ENCODE results near the gene CEPT1. TPM values are rescaled to one million over a fixed set of nuclear protein-coding genes. Genes with fewer than 3 reads are reported as not detected.

CEPT1 gene
- polyA plus RNA-seq, 3 donors = 20.8 to 44.3 (median 26.9) TPM

DNA sequence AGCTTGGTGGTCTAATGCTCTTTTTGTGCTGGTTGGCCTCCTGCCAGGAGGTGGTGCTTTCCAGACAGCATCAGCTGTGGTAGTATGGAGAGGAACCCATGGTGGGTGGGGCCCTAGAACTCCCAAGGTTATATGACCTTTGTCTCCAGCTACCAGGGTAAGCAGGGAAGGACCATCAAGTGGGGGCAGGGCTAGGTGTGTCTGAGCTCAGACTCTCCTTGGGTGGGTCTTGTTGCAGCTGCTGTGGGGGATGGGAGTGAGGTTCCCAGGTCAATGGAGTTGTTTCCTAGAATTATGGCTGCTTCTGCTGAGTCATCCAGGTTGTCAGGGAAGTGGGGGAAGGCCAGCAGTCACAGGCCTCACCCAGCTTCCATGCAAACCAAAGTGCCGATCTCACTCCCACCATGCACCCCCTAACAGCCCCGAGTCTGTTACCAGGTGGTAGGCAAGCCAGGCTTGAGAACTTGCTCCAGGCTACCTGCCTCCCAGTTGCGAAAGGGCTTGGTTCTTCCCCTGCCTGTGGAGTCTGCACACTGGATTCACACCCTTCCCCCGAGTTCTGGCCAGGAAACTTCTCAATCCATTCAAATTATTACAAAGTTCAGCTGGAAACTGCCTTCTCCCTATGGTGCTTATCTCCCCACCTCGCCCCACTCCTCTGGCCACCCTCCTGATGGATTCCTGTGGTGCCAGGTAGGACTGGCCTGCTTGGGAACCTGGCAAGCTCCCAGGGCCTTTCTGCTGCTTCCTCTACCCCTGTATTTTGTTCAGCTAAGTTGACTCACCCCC, 38.0 kb upstream of the CEPT1 start:
- H3K9ac ChIP-seq (ENCODE audit: insufficient read depth, low read length, poor library complexity, severe bottlenecking) = no peak overlapping the region
- Mint-ChIP-seq H3K27ac (peak overlapping the region in 1 of 7 donors; percentile 38), H3K9me3 (peaks cover 12 to 24% (median 18%) of the 10 kb centered on the region in 7 donors), H3K4me1 (no peaks in the 10 kb centered on the region), H3K4me3 (no peak overlapping the region), H3K36me3 (no peaks in the 10 kb centered on the region), H3K27me3 (ENCODE audit: low read depth in 3 of 3) (peaks cover 0 to 3% (median 2%) of the 10 kb centered on the region in 3 donors)
- peaks cover 0 to 17% of the 10 kb centered on the region in 2 donors for H3K9me3 ChIP-seq (replicated peaks in 1 of 2; ENCODE audit: control insufficient read depth in 1 of 2, insufficient read depth in 1 of 2, low read length in 2 of 2)
- no peaks in the 10 kb centered on the region for H3K36me3 ChIP-seq (replicated peaks in 1 of 2; ENCODE audit: control insufficient read depth in 1 of 2, insufficient read depth in 2 of 2, low read length in 2 of 2)
- no peak overlapping the region for H3K27ac ChIP-seq (ENCODE audit: low read depth in 1 of 2, low read length in 2 of 2)
- H3K79me2 ChIP-seq (ENCODE audit: insufficient read depth, low read length) = no peaks in the 10 kb centered on the region
- H3K4me2 ChIP-seq (replicated peaks; ENCODE audit: extremely low read depth, low read length, poor library complexity, severe bottlenecking) = no peak overlapping the region
- TF ChIP-seq, protein P1, sequence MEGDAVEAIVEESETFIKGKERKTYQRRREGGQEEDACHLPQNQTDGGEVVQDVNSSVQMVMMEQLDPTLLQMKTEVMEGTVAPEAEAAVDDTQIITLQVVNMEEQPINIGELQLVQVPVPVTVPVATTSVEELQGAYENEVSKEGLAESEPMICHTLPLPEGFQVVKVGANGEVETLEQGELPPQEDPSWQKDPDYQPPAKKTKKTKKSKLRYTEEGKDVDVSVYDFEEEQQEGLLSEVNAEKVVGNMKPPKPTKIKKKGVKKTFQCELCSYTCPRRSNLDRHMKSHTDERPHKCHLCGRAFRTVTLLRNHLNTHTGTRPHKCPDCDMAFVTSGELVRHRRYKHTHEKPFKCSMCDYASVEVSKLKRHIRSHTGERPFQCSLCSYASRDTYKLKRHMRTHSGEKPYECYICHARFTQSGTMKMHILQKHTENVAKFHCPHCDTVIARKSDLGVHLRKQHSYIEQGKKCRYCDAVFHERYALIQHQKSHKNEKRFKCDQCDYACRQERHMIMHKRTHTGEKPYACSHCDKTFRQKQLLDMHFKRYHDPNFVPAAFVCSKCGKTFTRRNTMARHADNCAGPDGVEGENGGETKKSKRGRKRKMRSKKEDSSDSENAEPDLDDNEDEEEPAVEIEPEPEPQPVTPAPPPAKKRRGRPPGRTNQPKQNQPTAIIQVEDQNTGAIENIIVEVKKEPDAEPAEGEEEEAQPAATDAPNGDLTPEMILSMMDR (IDR thresholded peaks at IDR 0.05) = no peak
- H3K4me1 ChIP-seq (ENCODE audit: control insufficient read depth in 1 of 2, insufficient read depth in 2 of 2, low read length in 2 of 2) = no peaks in the 10 kb centered on the region
- H2AFZ ChIP-seq (ENCODE audit: insufficient read depth, low read depth, low read length, poor library complexity, severe bottlenecking) = no peak overlapping the region
- DNase-seq = no peak
- intact Hi-C loops (cut with micrococcal nuclease) = no loop called here
- H3K27me3 ChIP-seq (ENCODE audit: control insufficient read depth in 2 of 2, insufficient read depth in 2 of 2, low read length in 2 of 2) = no peaks in the 10 kb centered on the region
- H3K4me3 ChIP-seq (replicated peaks in 1 of 3; ENCODE audit: low read depth in 2 of 3, low read length in 3 of 3) = no peak overlapping the region
- H4K20me1 ChIP-seq (ENCODE audit: insufficient read depth, low read length) = no peaks in the 10 kb centered on the region
- WGBS (ENCODE audit: insufficient coverage) = 93% methylated on average over 4 of the region's 5 CpGs

DNA sequence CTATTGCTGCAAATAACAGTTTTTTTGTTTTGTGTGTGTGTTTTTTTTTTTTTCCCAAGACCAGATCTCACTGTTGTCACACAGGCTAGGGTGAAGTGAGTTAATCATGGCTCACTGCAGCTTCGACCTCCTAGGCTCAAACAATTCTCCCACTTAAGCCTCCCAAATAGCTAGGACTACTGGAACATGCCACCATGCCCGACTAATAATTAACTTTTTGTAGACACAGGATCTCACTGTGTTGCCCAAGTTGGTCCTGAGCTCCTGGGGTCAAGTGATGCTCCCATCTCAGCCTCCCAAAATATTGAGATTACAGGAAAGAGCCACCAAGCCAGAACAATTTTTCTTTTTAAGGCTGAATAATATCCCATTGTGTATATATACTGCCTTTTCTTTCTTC, 35.0 kb upstream of the CEPT1 start:
- no peak overlapping the region for H3K27ac Mint-ChIP-seq

More for the DNA sequence above, 35.0 kb upstream of the CEPT1 start:
- TF ChIP-seq, protein P1 (IDR thresholded peaks at IDR 0.05) = no peak
- no peak for DNase-seq
- no peak overlapping the region for H3K9ac ChIP-seq (ENCODE audit: insufficient read depth, low read length, poor library complexity, severe bottlenecking)
- no peak overlapping the region for H3K4me2 ChIP-seq (replicated peaks; ENCODE audit: extremely low read depth, low read length, poor library complexity, severe bottlenecking)
- peaks cover 15 to 17% of the 10 kb centered on the region in 2 donors for H3K9me3 ChIP-seq (replicated peaks in 1 of 2; ENCODE audit: control insufficient read depth in 1 of 2, insufficient read depth in 1 of 2, low read length in 2 of 2)
- H3K79me2 ChIP-seq (ENCODE audit: insufficient read depth, low read length) = no peaks in the 10 kb centered on the region
- H3K36me3 ChIP-seq (replicated peaks in 1 of 2; ENCODE audit: control insufficient read depth in 1 of 2, insufficient read depth in 2 of 2, low read length in 2 of 2) = no peaks in the 10 kb centered on the region
- H3K27ac ChIP-seq (ENCODE audit: low read depth in 1 of 2, low read length in 2 of 2) = no peak overlapping the region
- WGBS (ENCODE audit: insufficient coverage) = 100% methylated on average over 1 of the region's 2 CpGs
- H3K27me3 Mint-ChIP-seq (ENCODE audit: low read depth in 3 of 3) = peaks cover 0 to 2% (median 0%) of the 10 kb centered on the region in 3 donors
- H3K9me3 Mint-ChIP-seq = peaks cover 17 to 32% (median 23%) of the 10 kb centered on the region in 7 donors
- H3K4me1 Mint-ChIP-seq = no peaks in the 10 kb centered on the region
- no peak overlapping the region for H3K4me3 ChIP-seq (replicated peaks in 1 of 3; ENCODE audit: low read depth in 2 of 3, low read length in 3 of 3)
- H2AFZ ChIP-seq (ENCODE audit: insufficient read depth, low read depth, low read length, poor library complexity, severe bottlenecking) = no peak overlapping the region
- peaks cover 7 to 8% of the 10 kb centered on the region in 2 donors for H3K36me3 Mint-ChIP-seq
- no peaks in the 10 kb centered on the region for H3K27me3 ChIP-seq (ENCODE audit: control insufficient read depth in 2 of 2, insufficient read depth in 2 of 2, low read length in 2 of 2)
- H3K4me3 Mint-ChIP-seq = no peak overlapping the region
- no peaks in the 10 kb centered on the region for H4K20me1 ChIP-seq (ENCODE audit: insufficient read depth, low read length)
- H3K4me1 ChIP-seq (ENCODE audit: control insufficient read depth in 1 of 2, insufficient read depth in 2 of 2, low read length in 2 of 2) = no peaks in the 10 kb centered on the region
- intact Hi-C loops (cut with micrococcal nuclease) = no loop called here

Measured in CD14-positive monocyte (primary cell).